Mesodermal cell (in vitro differentiated cells): ENCODE measurements around the gene MMRN2. TPM values are rescaled to one million over a fixed set of nuclear protein-coding genes. Genes with fewer than 3 reads are reported as not detected.
"Not testable (repeated sequence)": the region's sequence is repeated elsewhere in the genome, so short reads cannot be mapped to it uniquely, and the experiment has no call there.

Source experiments
- H3K27ac ChIP-seq: 2 replicates; pipeline ENCODE4 v1.7.0; 2013; ENCODE audit warnings: mild to moderate bottlenecking, low read depth, low read length, moderate library complexity; ENCODE audit not compliant: severe bottlenecking
- H3K36me3 ChIP-seq: 2 replicates; pipeline ENCODE4 v1.7.1; 2013; ENCODE audit warnings: mild to moderate bottlenecking, low read length, moderate library complexity; ENCODE audit not compliant: control insufficient read depth, insufficient read depth
- H3K4me1 ChIP-seq: one replicate; pipeline ENCODE4 v1.7.1; 2013; ENCODE audit warnings: mild to moderate bottlenecking, low read length; ENCODE audit not compliant: insufficient read depth, control insufficient read depth, poor library complexity, severe bottlenecking
- H3K4me3 ChIP-seq: 2 replicates; pipeline ENCODE4 v1.7.0; 2013; ENCODE audit warnings: low read length, control low read depth, mild to moderate bottlenecking; ENCODE audit not compliant: insufficient read depth, poor library complexity, severe bottlenecking; ENCODE audit errors: extremely low read depth
- H3K9me3 ChIP-seq: 2 replicates; pipeline ENCODE4 v1.7.1; 2013; ENCODE audit warnings: mild to moderate bottlenecking, low read length, moderate library complexity; ENCODE audit not compliant: control insufficient read depth
- WGBS, 2 experiments: methylation state at CpG; one replicate each; pipeline ENCODE4 v1.1.5; 2013; ENCODE audit warnings: missing lambda C conversion rate in 2 of 2; ENCODE audit not compliant: insufficient coverage in 2 of 2; 5-methylcytosine and 5-hydroxymethylcytosine counted together
- polyA plus RNA-seq, 2 experiments: library from polyadenylated mRNA; stranded (reverse); fragments of 50-300 nt; gene quantifications; one replicate each; pipeline ENCODE4 v1.2.3, GENCODE V29; 2013

The MMRN2 gene, protein sequence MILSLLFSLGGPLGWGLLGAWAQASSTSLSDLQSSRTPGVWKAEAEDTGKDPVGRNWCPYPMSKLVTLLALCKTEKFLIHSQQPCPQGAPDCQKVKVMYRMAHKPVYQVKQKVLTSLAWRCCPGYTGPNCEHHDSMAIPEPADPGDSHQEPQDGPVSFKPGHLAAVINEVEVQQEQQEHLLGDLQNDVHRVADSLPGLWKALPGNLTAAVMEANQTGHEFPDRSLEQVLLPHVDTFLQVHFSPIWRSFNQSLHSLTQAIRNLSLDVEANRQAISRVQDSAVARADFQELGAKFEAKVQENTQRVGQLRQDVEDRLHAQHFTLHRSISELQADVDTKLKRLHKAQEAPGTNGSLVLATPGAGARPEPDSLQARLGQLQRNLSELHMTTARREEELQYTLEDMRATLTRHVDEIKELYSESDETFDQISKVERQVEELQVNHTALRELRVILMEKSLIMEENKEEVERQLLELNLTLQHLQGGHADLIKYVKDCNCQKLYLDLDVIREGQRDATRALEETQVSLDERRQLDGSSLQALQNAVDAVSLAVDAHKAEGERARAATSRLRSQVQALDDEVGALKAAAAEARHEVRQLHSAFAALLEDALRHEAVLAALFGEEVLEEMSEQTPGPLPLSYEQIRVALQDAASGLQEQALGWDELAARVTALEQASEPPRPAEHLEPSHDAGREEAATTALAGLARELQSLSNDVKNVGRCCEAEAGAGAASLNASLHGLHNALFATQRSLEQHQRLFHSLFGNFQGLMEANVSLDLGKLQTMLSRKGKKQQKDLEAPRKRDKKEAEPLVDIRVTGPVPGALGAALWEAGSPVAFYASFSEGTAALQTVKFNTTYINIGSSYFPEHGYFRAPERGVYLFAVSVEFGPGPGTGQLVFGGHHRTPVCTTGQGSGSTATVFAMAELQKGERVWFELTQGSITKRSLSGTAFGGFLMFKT
- polyA plus RNA-seq (2013, experiment 1 of 2) = 46.3 TPM
- 27.6 TPM for polyA plus RNA-seq (2013, experiment 2 of 2)

DNA sequence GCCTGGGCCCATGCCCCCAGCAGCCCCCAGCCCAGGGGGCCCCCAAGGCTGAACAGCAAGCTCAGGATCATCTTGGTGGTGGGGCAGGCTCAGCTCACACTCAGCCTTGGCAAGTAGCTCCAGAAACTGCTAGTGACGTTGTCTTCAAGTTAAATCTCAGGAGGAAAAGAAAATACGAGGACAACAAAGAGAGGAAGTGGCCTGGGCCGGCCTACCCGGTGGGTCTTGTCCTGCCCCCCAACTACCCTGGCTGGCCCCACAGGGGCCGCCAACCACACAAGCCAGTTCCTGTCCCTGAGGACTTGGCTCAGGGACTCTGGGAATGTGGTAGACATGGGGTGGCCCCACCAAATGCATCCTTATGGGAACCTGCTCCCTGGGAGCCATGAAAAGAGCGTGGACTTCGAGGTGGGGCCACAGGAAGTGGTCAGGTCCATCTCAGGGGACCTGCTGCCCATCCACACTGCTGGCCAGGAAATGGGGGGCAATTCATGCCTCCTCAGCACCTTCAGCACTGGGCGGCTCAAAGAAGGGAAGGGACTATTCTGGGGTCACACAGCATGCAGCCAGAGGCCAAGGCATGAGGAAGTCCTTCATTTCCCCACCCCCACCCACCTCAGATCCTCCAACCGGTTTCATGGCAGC lies at the start of gene MMRN2:
MMRN2 (minus strand) TSS at position 145 of the 645 bp plus-strand sequence; CDS start at position 71, 74 bp downstream.
- Histone ChIP-seq H3K27ac (peak within 1 kb of the TSS; percentile 49), H3K36me3 (peaks cover 4% of the 10 kb centered on the region), H3K4me1 (peaks cover 55% of the 10 kb centered on the region), H3K4me3 (peak within 1 kb of the TSS; percentile 30), H3K9me3 (peaks cover 15% of the 10 kb centered on the region)
- 75 to 85% methylated on average over 4 to 7 of the region's 9 CpGs for WGBS, 2 experiments

DNA sequence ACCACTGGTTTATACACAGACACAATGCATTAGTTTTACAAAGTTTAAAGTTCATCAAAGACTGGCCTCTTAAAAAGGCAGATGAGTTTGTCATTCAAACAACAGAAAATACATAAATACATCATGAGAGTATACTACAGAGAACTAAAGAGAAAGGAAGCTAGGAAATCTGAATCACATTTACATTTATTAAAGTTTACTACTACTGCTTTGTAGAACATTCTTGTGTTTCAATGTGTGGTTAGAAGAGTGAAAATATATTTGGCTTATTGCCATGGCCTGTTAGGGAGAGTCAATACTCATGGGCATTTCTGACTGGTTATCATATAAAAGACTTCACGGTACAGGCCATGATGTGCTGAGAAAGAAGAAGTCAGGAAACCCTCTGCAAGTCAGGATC lies 49.7 kb upstream of the MMRN2 start:
- not testable (repeated sequence) for H3K9me3 ChIP-seq, H3K4me3 ChIP-seq, H3K36me3 ChIP-seq, H3K27ac ChIP-seq, H3K4me1 ChIP-seq
- WGBS, 2 experiments = no CpG with 5 or more reads among the region's 1 CpG

DNA sequence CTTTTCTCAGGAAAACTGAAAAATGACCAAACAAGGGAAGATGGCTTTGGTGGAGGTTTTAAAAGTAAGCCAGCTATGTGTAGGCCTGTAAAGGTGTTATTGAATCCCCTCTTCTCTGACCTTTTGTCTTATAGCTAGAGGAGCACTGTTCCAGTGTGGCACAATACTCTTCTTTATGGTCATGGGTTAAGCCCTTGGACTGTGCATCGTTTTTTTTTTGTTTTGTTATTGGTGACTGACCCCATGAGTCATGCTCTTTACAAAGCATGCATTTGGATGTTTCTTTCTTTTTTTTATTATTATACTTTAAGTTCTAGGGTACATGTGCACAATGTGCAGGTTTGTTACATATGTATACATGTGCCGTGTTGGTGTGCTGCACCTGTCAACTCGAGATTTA lies 43.1 kb upstream of the MMRN2 start:
- no peaks in the 10 kb centered on the region for H3K9me3 ChIP-seq
- no peak overlapping the region for H3K4me3 ChIP-seq
- H3K4me1 ChIP-seq = peaks cover 5% of the 10 kb centered on the region
- no peaks in the 10 kb centered on the region for H3K36me3 ChIP-seq
- WGBS, 2 experiments = 89 to 100% methylated on average over 1 of the region's 3 CpGs
- H3K27ac ChIP-seq = no peak overlapping the region

DNA sequence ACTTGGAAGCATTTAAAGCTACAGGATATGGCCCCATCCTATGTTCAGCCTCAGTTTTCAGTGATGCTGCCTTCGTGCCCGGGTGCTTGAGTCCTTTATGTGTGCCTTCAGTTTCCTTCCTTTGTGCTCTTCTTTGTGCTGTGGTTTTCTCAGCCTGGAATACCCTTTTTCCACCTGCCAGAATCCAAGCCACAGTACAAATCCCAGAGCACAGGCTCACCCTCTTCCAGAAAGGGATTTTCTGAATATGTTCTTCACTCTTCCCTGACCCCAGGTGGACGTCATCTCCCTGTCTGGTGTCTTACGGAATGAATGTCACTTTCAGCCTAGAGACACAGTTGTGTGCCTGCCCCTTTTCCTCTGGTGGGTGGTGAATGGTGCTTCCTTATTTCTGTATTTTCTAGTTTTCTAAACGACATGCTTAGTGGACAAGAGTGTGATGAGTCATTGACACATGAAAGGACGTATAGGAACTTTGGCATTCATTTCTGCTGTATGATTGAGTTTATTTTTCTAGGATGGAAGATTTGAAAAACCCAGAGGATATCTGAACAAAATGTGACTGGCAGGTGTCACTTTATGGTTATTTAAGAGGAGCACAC lies 42.5 kb upstream of the MMRN2 start:
- H3K36me3 ChIP-seq, H3K9me3 ChIP-seq, H3K4me1 ChIP-seq, H3K27ac ChIP-seq, H3K4me3 ChIP-seq: not testable (repeated sequence)
- 90 to 93% methylated on average over 3 to 4 of the region's 6 CpGs for WGBS, 2 experiments

DNA sequence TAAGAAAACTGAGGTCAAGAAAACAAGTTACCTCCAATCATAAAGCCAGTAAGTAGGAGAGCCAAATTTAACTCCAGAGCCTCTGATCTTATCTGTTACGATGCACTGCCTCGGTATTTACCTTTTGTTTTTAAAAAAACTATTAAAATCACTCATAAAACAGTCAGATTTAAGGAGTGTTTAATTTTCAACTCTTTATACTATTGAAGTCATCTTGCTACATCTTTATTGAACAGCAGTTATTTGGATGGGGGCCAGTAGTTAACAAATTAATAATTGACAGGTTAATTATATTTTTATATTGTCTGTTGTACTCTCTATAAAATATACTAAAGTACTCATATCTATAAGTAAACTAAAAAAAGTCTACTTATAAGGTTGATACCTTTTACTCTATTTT lies 35.5 kb upstream of the MMRN2 start:
- Histone ChIP-seq H3K4me3 (no peak overlapping the region), H3K4me1 (peaks cover 4% of the 10 kb centered on the region), H3K36me3 (no peaks in the 10 kb centered on the region), H3K27ac (no peak overlapping the region), H3K9me3 (no peaks in the 10 kb centered on the region)
- no CpG with 5 or more reads among the region's 2 CpGs for WGBS, 2 experiments

DNA sequence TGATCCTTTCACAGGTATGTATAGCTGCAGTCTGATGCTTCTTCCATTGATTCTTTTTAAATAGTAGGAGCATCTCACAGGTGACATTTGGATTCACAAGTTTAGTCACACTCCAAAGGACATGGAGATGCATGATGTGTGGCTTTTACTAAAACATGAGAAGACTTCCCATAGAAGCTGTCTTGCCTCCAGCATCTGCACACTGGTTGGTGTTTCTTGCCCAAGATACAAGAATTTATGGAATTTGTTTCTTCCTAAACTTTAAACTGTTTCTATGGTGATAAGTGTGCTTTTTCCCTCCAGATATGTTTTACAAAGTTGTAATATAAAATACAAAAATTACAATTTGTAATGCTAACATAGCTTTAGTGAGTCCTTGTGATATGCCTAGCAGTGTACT lies 35.0 kb upstream of the MMRN2 start:
- Histone ChIP-seq H3K36me3 (no peaks in the 10 kb centered on the region), H3K4me3 (no peak overlapping the region), H3K27ac (no peak overlapping the region), H3K4me1 (peaks cover 4% of the 10 kb centered on the region), H3K9me3 (no peaks in the 10 kb centered on the region)

DNA sequence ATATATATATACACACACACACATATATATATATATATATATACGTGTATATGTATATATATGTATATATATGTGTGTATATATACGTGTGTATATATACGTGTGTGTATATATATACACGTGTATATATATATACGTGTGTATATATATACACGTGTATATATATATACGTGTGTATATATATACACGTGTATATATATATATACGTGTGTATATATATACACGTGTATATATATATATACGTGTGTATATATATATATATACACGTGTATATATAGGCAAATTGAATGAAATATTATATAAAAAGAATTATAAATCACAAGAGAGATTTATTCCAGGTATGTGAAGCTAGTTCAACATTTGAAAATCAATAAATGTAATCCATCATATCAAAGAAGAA lies 33.9 kb upstream of the MMRN2 start:
- H3K4me1 ChIP-seq, H3K9me3 ChIP-seq, H3K4me3 ChIP-seq, H3K36me3 ChIP-seq, H3K27ac ChIP-seq: not testable (repeated sequence)
- no CpG with 5 or more reads among the region's 12 CpGs for WGBS, 2 experiments

DNA sequence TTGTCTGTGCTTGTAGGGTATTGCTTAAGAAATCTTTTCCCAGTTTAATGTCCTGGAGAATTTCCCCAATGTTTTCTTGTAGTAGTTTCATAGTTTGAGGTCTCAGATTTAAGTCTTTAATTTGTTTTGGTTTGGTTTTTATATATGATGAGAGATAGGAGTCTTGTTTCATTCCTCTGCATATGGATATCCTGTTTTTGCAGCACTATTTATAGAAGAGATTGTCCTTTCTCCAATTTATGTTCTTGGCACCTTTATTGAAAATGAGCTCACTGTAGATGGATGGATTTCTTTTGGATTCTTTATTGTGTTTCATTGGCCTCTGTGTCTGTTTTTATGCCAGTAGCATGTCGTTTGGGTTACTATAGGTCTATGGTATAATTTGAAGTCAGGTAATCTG lies 31.1 kb upstream of the MMRN2 start:
- H3K4me1 ChIP-seq = peaks cover 4% of the 10 kb centered on the region
- WGBS, 2 experiments = no CpG with 5 or more reads among the region's 1 CpG
- no peaks in the 10 kb centered on the region for H3K9me3 ChIP-seq
- no peak overlapping the region for H3K4me3 ChIP-seq
- no peaks in the 10 kb centered on the region for H3K36me3 ChIP-seq
- H3K27ac ChIP-seq = no peak overlapping the region

DNA sequence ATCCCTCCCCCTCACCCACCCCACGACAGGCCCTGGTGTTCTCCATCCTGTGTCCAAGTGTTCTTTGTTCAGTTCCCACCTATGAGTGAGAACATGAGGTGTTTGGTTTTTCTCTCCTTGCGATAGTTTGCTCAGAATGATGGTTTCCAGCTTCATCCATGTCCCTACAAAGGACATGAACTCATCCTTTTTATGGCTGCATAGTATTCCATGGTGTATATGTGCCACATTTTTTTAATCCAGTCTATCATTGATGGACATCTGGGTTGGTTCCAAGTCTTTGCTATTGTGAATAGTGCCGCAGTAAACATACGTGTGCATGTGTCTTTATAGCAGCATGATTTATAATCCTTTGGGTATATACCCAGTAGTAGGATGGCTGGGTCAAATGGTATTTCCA lies 27.1 kb upstream of the MMRN2 start:
- WGBS, 2 experiments = no CpG with 5 or more reads among the region's 4 CpGs
- H3K4me3 ChIP-seq, H3K4me1 ChIP-seq, H3K9me3 ChIP-seq, H3K27ac ChIP-seq, H3K36me3 ChIP-seq: not testable (repeated sequence)

DNA sequence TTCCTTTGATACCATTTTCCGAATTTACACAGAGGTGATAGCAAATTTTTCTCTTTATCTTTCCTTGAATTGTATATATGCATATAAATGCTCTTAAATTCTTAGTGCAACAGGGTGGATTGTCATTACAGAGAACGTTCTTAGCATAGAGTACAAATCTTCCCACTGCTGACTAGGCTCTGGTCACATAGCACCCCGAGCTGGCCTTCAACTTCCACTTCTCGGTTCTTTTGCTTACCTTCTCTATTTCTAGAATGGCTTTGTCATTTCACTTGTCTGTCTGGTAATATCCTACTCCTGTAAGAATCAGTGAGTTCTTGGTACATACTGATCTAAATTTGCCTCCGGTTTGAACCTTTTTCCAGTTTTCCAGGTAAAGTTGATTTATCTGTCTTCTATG lies 24.3 kb upstream of the MMRN2 start:
- Histone ChIP-seq H3K4me1 (peaks cover 6% of the 10 kb centered on the region), H3K9me3 (no peaks in the 10 kb centered on the region), H3K27ac (no peak overlapping the region), H3K36me3 (no peaks in the 10 kb centered on the region), H3K4me3 (no peak overlapping the region)
- 87 to 90% methylated on average over 3 to 5 of the region's 5 CpGs for WGBS, 2 experiments
